Measurements from ENCODE around the gene CTNNBL1.

Gene CTNNBL1

GRCh38 chr20:37745553-37745952 is 51.7 kb downstream of the CTNNBL1 start:
- DNase-seq: no peak

GRCh38 chr20:37748015-37748414 is 54.2 kb downstream of the CTNNBL1 start:
- no peak for DNase-seq

DNA sequence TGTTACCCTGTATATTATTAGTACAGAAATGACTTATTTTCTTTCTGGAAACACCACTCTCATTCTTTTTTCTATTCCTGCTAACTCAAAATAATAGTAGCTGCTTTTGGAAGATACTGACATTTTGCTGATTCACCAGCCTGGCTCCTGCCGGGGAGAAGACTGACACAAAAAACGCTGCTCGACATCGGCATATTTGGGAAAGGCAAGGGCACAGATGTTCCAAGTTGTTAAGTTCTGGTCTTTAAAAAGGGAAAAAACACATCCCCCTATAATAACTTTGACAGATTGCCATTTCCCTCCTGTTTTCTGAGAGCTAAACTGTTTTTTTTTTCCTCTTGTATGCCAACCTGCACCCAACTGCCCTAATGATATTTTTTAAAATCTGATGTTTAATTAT is 55.4 kb downstream of the CTNNBL1 start:
- DNase-seq: no peak

GRCh38 chr20:37749620-37750403 is 56.0 kb downstream of the CTNNBL1 start:
- no peak for DNase-seq

- no peak for DNase-seq
Observed at GRCh38 chr20:37755665-37756064, 61.8 kb downstream of the CTNNBL1 start.

GRCh38 chr20:37756234-37756633 is 62.4 kb downstream of the CTNNBL1 start:
- DNase-seq: no peak

- no peak for DNase-seq
Observed at GRCh38 chr20:37757550-37757949, 63.7 kb downstream of the CTNNBL1 start.

DNA sequence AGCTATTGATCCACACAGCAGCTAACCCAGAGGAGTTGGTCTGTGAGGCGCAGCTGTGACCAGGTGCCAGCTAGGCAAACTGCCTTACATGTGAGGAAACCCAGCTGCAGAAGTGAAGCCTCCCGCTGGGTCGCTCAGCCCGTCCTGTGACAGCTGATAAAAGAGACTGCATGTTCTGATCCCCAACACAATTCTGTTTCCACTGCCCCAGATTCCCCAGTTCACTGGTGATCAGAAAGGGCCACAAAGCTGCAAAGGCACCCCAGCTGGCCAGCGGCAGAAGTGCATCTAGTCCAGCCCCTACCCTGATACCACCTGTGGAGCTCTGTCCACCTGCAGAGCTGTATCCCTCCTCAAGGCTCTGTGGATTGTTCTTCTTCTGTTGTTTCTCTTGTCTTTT is 64.5 kb downstream of the CTNNBL1 start:
- DNase-seq: no peak

DNA sequence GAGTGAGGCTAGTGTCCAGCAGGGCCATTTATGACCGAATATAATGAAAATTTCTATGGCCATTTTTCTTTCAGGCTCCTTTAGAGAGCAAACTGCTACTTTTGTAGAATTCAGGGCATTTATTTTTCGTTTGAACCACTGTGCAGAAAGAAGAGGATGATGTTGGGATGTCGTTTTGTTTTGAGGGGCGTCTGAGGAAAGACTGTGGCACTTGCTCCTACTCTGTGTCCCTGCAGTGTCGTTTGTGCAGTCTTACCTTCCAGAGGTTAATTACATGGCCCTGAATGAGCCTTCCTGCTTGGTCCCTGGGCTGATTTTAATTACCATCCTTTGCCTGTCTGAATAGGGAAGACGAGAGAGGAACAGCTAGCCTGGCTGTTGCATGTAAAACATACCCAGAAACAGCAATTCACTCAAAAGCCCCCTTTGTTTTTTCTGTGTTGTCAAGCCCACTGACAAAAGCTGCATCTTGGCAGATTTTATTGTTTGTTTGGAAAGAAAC is 65.3 kb downstream of the CTNNBL1 start:
- DNase-seq: no peak

- DNase-seq: no peak
Observed at GRCh38 chr20:37759761-37760209, 66.0 kb downstream of the CTNNBL1 start.

- no peak for DNase-seq
Observed at GRCh38 chr20:37760322-37760721, 66.5 kb downstream of the CTNNBL1 start.

- no peak for DNase-seq
Observed at GRCh38 chr20:37762716-37763485, 69.1 kb downstream of the CTNNBL1 start.

GRCh38 chr20:37764333-37764935 is 70.6 kb downstream of the CTNNBL1 start:
- no peak for DNase-seq

GRCh38 chr20:37770908-37771307 is 77.1 kb downstream of the CTNNBL1 start:
- DNase-seq: no peak

DNA sequence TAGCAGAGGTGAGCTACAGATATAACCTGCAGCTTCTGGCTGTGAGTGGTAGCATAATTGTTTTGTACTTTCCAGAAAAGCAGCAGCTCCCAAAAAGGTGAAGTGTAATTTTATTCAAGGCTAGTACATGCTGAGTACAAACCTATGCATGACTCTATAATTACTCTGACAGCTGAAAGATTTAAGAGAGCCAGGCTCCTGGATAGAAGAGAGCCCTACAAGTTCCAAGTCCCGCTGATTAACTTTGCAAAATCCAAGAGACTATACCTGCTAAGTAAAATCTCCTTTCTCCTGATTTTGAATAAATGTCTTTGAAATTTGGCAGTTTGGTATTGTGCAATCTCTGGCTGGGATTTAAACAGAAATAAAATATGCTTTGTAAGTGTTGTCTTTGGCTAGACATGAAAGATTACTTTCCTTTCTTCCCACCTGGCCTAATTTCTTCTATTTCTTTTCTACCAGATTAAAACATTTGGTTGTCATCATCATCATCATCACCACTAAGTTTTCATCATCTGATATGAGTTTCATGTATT is 79.5 kb downstream of the CTNNBL1 start:
- no peak for DNase-seq

GRCh38 chr20:37774156-37774555 is 80.3 kb downstream of the CTNNBL1 start:
- no peak for DNase-seq

- DNase-seq: no peak
Observed at GRCh38 chr20:37775200-37775599, 81.4 kb downstream of the CTNNBL1 start.

DNA sequence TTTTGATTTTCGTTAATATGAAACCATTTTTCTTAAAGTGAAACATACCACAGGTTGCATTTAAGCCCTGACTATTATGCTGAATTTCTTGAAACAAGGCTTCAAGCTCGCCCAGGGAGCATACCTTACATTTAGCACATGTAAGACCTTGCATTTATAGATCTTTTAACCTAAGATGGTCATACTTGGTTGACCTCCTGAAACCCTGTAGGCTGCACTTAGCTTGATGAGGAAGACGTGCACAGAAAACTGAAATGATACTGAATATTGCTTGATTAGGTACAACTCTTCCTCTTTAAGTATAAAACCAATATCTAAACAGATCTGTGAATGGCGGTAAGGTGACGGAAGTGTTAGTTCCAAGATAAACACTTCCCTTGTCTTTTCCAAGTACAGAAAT is 82.2 kb downstream of the CTNNBL1 start:
- no peak for DNase-seq

GRCh38 chr20:37776526-37776925 is 82.7 kb downstream of the CTNNBL1 start:
- DNase-seq: no peak

- no peak for DNase-seq
Observed at GRCh38 chr20:37777012-37777950, 83.5 kb downstream of the CTNNBL1 start.

DNA sequence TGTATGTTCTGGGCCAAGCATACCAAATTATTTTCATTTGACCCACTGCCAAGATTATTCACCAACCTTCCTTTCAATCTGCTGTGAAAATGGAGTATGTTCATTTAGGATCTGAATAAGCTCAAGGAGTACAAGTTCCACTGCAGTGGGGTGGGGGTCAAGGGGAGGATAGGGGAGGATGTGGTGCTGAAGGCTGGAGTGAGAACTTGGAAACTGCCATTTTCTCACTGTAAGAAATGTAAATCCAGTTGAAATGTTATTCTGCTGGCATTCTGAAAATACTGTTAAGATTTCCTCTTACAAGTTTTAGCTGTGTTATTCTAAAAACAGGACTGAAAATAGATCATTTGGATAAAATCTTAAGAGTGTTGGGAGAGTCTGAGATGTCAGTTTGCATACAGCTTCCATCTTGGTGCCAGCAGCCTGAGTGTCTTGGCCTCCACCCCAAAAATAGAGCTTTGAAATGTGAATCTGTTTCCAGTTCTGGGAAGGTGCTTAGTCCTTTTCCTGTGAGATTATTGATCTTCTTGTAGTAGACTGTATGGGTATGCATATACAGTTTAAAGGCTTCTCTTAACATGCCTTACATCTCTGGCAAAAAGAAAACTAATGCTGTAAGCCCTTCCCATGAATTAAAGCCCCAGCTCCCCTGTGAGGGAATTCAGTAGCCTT is 84.3 kb downstream of the CTNNBL1 start:
- DNase-seq: no peak

- DNase-seq: no peak
Observed at GRCh38 chr20:37781626-37782025, 87.8 kb downstream of the CTNNBL1 start.

All from amniotic stem cell (primary cell).